Activated CD4-positive, alpha-beta T cell treated with anti-CD3 and anti-CD28 coated beads, Interleukin-2, amount 10 ng/mL, durations not matched to agents 24 days and 14 days (primary cell): ENCODE data around the gene NT5C. TPM values are rescaled to one million over a fixed set of nuclear protein-coding genes. Genes with fewer than 3 reads are reported as not detected.

Experiments
- DNase-seq: peaks from one replicate; pipeline ENCODE4 v3.0.0; 2022
- H3K27ac Mint-ChIP-seq: one replicate; pipeline ENCODE4 v1.8.0; 2022; ENCODE audit warnings: mild to moderate bottlenecking, mixed read lengths
- H3K27me3 Mint-ChIP-seq: one replicate; pipeline ENCODE4 v1.8.0; 2022; ENCODE audit warnings: mixed read lengths
- H3K36me3 Mint-ChIP-seq: one replicate; pipeline ENCODE4 v1.8.0; 2022; ENCODE audit warnings: low read depth, mild to moderate bottlenecking, mixed read lengths
- H3K4me1 Mint-ChIP-seq: one replicate; pipeline ENCODE4 v1.8.0; 2021; ENCODE audit warnings: mixed read lengths
- H3K4me3 Mint-ChIP-seq: one replicate; pipeline ENCODE4 v1.8.0; 2022; ENCODE audit warnings: mild to moderate bottlenecking, moderate library complexity, mixed read lengths
- H3K9me3 Mint-ChIP-seq: one replicate; pipeline ENCODE4 v1.8.0; 2021; ENCODE audit warnings: mixed read lengths
- intact Hi-C: fragments of 100-400 bp; cut with micrococcal nuclease; formaldehyde crosslinking; loops from one replicate; pipeline ENCODE4 v1.15.1; 2023
- total RNA-seq: library from RNA; stranded (reverse); gene quantifications from 2 replicates; pipeline ENCODE4 v1.2.3, GENCODE V29; 2022

The NT5C gene
- total RNA-seq, 1 donor from 2014 or later: 84.7 TPM

- Mint-ChIP-seq H3K27me3 (no peaks in the 10 kb centered on the region), H3K36me3 (peaks cover 25% of the 10 kb centered on the region), H3K27ac (peak overlapping the region; percentile 80), H3K9me3 (no peaks in the 10 kb centered on the region), H3K4me3 (peak overlapping the region; percentile 42), H3K4me1 (peaks cover 27% of the 10 kb centered on the region)
- intact Hi-C loops: no loop called here
- DNase-seq: peak; percentile 79
These were observed 7.3 kb downstream of the NT5C start for GRCh38 chr17:75124041-75124818.

GRCh38 chr17:75118307-75118706, 13.2 kb downstream of the NT5C start:
- H3K27ac Mint-ChIP-seq: no peak overlapping the region
- peaks cover 37% of the 10 kb centered on the region for H3K36me3 Mint-ChIP-seq
- H3K27me3 Mint-ChIP-seq: no peaks in the 10 kb centered on the region
- no peak overlapping the region for H3K4me3 Mint-ChIP-seq
- H3K9me3 Mint-ChIP-seq: no peaks in the 10 kb centered on the region
- DNase-seq: no peak
- intact Hi-C loops: loop anchor here (10.0 kb wide), 1 partner anchor 154 kb away; no protein-coding TSS in a partner anchor
- peaks cover 24% of the 10 kb centered on the region for H3K4me1 Mint-ChIP-seq

GRCh38 chr17:75116737-75117136, 14.8 kb downstream of the NT5C start:
- no peak for DNase-seq
- Mint-ChIP-seq H3K27me3 (no peaks in the 10 kb centered on the region), H3K9me3 (no peaks in the 10 kb centered on the region), H3K27ac (no peak overlapping the region), H3K4me3 (no peak overlapping the region), H3K4me1 (peaks cover 28% of the 10 kb centered on the region), H3K36me3 (peaks cover 38% of the 10 kb centered on the region)
- intact Hi-C loops: loop anchor here (10.0 kb wide), 1 partner anchor 152 kb away; no protein-coding TSS in a partner anchor

- H3K27me3 Mint-ChIP-seq: no peaks in the 10 kb centered on the region
- peaks cover 30% of the 10 kb centered on the region for H3K4me1 Mint-ChIP-seq
- no peak overlapping the region for H3K27ac Mint-ChIP-seq
- H3K36me3 Mint-ChIP-seq: peaks cover 33% of the 10 kb centered on the region
- no peaks in the 10 kb centered on the region for H3K9me3 Mint-ChIP-seq
- no peak overlapping the region for H3K4me3 Mint-ChIP-seq
- no peak for DNase-seq
- intact Hi-C loops: loop anchor here (2.0 to 10.0 kb wide), 3 partner anchors 15 to 151 kb away; partner anchors contain the start of gene NT5C
These were observed 16.0 kb downstream of the NT5C start for GRCh38 chr17:75115555-75115954.

GRCh38 chr17:75114552-75115314, 16.8 kb downstream of the NT5C start:
- no peaks in the 10 kb centered on the region for H3K27me3 Mint-ChIP-seq
- intact Hi-C loops: loop anchor here (1.0 to 10.0 kb wide), 5 partner anchors 16 to 150 kb away; partner anchors contain the start of genes JPT1 and NT5C
- peak overlapping the region; percentile 90 for H3K27ac Mint-ChIP-seq
- H3K36me3 Mint-ChIP-seq: peaks cover 30% of the 10 kb centered on the region
- H3K9me3 Mint-ChIP-seq: no peaks in the 10 kb centered on the region
- DNase-seq: no peak
- peaks cover 33% of the 10 kb centered on the region for H3K4me1 Mint-ChIP-seq
- peak overlapping the region; percentile 89 for H3K4me3 Mint-ChIP-seq

- Mint-ChIP-seq H3K27ac (peak overlapping the region; percentile 90), H3K27me3 (no peaks in the 10 kb centered on the region), H3K4me1 (peaks cover 33% of the 10 kb centered on the region), H3K4me3 (peak overlapping the region; percentile 89), H3K36me3 (peaks cover 28% of the 10 kb centered on the region), H3K9me3 (no peaks in the 10 kb centered on the region)
- intact Hi-C loops: loop anchor here (1.0 to 10.0 kb wide), 5 partner anchors 17 to 149 kb away; partner anchors contain the start of genes JPT1 and NT5C
- DNase-seq: peak; percentile 96
These were observed 17.6 kb downstream of the NT5C start for GRCh38 chr17:75113798-75114551.

- Mint-ChIP-seq H3K9me3 (no peaks in the 10 kb centered on the region), H3K4me1 (peaks cover 34% of the 10 kb centered on the region), H3K4me3 (peak overlapping the region; percentile 94), H3K27me3 (no peaks in the 10 kb centered on the region), H3K27ac (peak overlapping the region; percentile 80), H3K36me3 (peaks cover 18% of the 10 kb centered on the region)
- intact Hi-C loops: loop anchor here (5.0 to 10.0 kb wide), 2 partner anchors 40 to 147 kb away; partner anchors contain the start of gene JPT1
- no peak for DNase-seq
These were observed 19.7 kb downstream of the NT5C start for GRCh38 chr17:75111777-75112335.

- Mint-ChIP-seq H3K27me3 (no peaks in the 10 kb centered on the region), H3K36me3 (peaks cover 15% of the 10 kb centered on the region), H3K4me1 (peaks cover 36% of the 10 kb centered on the region), H3K4me3 (peak overlapping the region; percentile 94), H3K9me3 (no peaks in the 10 kb centered on the region), H3K27ac (peak overlapping the region; percentile 81)
- intact Hi-C loops: loop anchor here (5.0 to 10.0 kb wide), 2 partner anchors 42 to 146 kb away; partner anchors contain the start of gene JPT1
- DNase-seq: peak; percentile 74
These were observed 21.2 kb downstream of the NT5C start for GRCh38 chr17:75110234-75110937.

- Mint-ChIP-seq H3K27me3 (no peaks in the 10 kb centered on the region), H3K36me3 (peaks cover 11% of the 10 kb centered on the region), H3K4me1 (peaks cover 31% of the 10 kb centered on the region), H3K27ac (peak within 1 kb of the TSS; percentile 83), H3K9me3 (no peaks in the 10 kb centered on the region), H3K4me3 (peak within 1 kb of the TSS; percentile 94)
- DNase-seq: peak; percentile 99
- intact Hi-C loops: loop anchor here (2.0 to 10.0 kb wide), 4 partner anchors 23 to 145 kb away; partner anchors contain the start of genes ATP5PD, JPT1, KCTD2 and SLC16A5
These were observed 21.9 kb downstream of the NT5C start, which contains the start of gene ARMC7 for GRCh38 chr17:75109407-75110233. Gene ARMC7 (plus strand): TSS chr17:75109969. CDS start chr17:75110289, 320 bp downstream.

- Mint-ChIP-seq H3K9me3 (no peaks in the 10 kb centered on the region), H3K27ac (peak overlapping the region; percentile 41)
- intact Hi-C loops: loop anchor here (2.0 kb wide), 2 partner anchors 22 to 62 kb away; partner anchors contain the start of genes ATP5PD, KCTD2 and SLC16A5
These were observed 22.5 kb downstream of the NT5C start for GRCh38 chr17:75109046-75109406.

GRCh38 chr17:75108193-75108592, 23.3 kb downstream of the NT5C start:
- Mint-ChIP-seq H3K9me3 (no peaks in the 10 kb centered on the region), H3K36me3 (peaks cover 7% of the 10 kb centered on the region), H3K27ac (no peak overlapping the region), H3K4me3 (peak overlapping the region; percentile 94), H3K27me3 (no peaks in the 10 kb centered on the region), H3K4me1 (peaks cover 21% of the 10 kb centered on the region)
- DNase-seq: no peak
- intact Hi-C loops: loop anchor here (2.0 kb wide), 2 partner anchors 21 to 61 kb away; partner anchors contain the start of genes ATP5PD, KCTD2 and SLC16A5

More at GRCh38 chr17:75109046-75109406, 22.5 kb downstream of the NT5C start:
- DNase-seq: no peak
- Mint-ChIP-seq H3K36me3 (peaks cover 8% of the 10 kb centered on the region), H3K4me1 (peaks cover 25% of the 10 kb centered on the region), H3K27me3 (no peaks in the 10 kb centered on the region), H3K4me3 (peak overlapping the region; percentile 94)
